MCF 10A (cell line): Measurements from ENCODE around the gene ZNF708. TPM values are rescaled to one million over a fixed set of nuclear protein-coding genes. Genes with fewer than 3 reads are reported as not detected.
"Not testable (repeated sequence)": the region's sequence is repeated elsewhere in the genome, so short reads cannot be mapped to it uniquely, and the experiment has no call there.

Experiments used
- BruUV-seq: library from RNA; stranded (reverse); fragments of 400-500 nt; replicated peaks from 2 replicates; lab custom pipeline; 2021; lab: Mats Ljungman, UMichigan
- CTCF ChIA-PET: fragments of 300-600 bp; sonication (Branson Sonifier 250); formaldehyde crosslinking; extraction: SDS; loops from one replicate; lab custom pipeline; 2021; ENCODE audit warnings: antibody characterized with exemption, inconsistent platforms; lab: Yijun Ruan, JAX
- POLR2A ChIA-PET: fragments of 300-600, 350-650 bp; sonication (Branson Sonifier 250); formaldehyde crosslinking; extraction: SDS; loops from one replicate; lab custom pipeline; 2020; ENCODE audit warnings: antibody characterized with exemption, inconsistent platforms; lab: Yijun Ruan, JAX
- DNase-seq: peaks from one replicate; pipeline ENCODE4 v3.0.0-alpha.2; 2018; ENCODE audit not compliant: unreplicated experiment
- H3K27ac Mint-ChIP-seq: one replicate; pipeline ENCODE4 v1.8.0; 2022; ENCODE audit warnings: mild to moderate bottlenecking, low read depth, mixed read lengths; ENCODE audit not compliant: unreplicated experiment
- H3K27me3 Mint-ChIP-seq: one replicate; pipeline ENCODE4 v1.8.0; 2022; ENCODE audit warnings: mixed read lengths; ENCODE audit not compliant: insufficient read depth, unreplicated experiment
- H3K36me3 Mint-ChIP-seq: one replicate; pipeline ENCODE4 v1.8.0; 2022; ENCODE audit warnings: mild to moderate bottlenecking, moderate library complexity, mixed read lengths; ENCODE audit not compliant: insufficient read depth, unreplicated experiment
- H3K4me1 Mint-ChIP-seq: one replicate; pipeline ENCODE4 v1.8.0; 2022; ENCODE audit warnings: mixed read lengths; ENCODE audit not compliant: insufficient read depth, unreplicated experiment
- H3K4me3 Mint-ChIP-seq: one replicate; pipeline ENCODE4 v1.8.0; 2022; ENCODE audit warnings: mild to moderate bottlenecking, moderate library complexity, mixed read lengths; ENCODE audit not compliant: unreplicated experiment
- H3K9me3 Mint-ChIP-seq: one replicate; pipeline ENCODE4 v1.8.0; 2022; ENCODE audit warnings: mixed read lengths; ENCODE audit not compliant: unreplicated experiment
- intact Hi-C: fragments of 100-400 bp; cut with micrococcal nuclease; formaldehyde crosslinking; loops from 2 replicates; pipeline ENCODE4 v1.14.1; 2022
- total RNA-seq: library from RNA; stranded (reverse); gene quantifications from 2 replicates; pipeline ENCODE4 v1.2.3, GENCODE V29; 2022
- TF ChIP-seq, protein P1 (sequence below): fragments of 200-600 bp; IDR thresholded peaks from one replicate; pipeline ENCODE4 v1.8.0; 2022; ENCODE audit warnings: antibody characterized with exemption, mild to moderate bottlenecking; ENCODE audit not compliant: unreplicated experiment

ZNF708 gene
- total RNA-seq, 1 experiment from 2014 or later: 5.3 TPM

DNA sequence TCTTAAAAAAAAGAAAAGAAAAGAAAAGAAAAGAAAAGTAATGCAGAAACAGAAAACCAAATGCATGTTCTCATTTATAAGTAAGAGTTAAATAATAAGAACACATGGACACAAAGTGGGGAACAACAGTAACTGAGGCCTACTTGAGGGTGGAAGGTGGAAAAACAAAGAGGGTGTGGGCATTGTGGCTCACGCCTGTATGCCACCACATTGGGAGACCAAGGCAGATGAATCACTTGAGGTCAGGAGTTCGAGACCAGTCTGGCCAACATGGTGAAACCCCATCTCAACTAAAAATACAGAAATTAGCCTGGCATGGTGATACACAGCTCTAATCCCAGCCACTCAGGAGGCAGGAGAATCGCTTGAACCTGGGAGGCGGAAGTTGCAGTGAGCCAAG, 8.1 kb downstream of the ZNF708 start:
- H3K9me3 Mint-ChIP-seq: peaks cover 9% of the 10 kb centered on the region
- TF ChIP-seq, protein P1, sequence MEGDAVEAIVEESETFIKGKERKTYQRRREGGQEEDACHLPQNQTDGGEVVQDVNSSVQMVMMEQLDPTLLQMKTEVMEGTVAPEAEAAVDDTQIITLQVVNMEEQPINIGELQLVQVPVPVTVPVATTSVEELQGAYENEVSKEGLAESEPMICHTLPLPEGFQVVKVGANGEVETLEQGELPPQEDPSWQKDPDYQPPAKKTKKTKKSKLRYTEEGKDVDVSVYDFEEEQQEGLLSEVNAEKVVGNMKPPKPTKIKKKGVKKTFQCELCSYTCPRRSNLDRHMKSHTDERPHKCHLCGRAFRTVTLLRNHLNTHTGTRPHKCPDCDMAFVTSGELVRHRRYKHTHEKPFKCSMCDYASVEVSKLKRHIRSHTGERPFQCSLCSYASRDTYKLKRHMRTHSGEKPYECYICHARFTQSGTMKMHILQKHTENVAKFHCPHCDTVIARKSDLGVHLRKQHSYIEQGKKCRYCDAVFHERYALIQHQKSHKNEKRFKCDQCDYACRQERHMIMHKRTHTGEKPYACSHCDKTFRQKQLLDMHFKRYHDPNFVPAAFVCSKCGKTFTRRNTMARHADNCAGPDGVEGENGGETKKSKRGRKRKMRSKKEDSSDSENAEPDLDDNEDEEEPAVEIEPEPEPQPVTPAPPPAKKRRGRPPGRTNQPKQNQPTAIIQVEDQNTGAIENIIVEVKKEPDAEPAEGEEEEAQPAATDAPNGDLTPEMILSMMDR: no peak
- H3K4me1 Mint-ChIP-seq: no peaks in the 10 kb centered on the region
- no peak for DNase-seq
- POLR2A ChIA-PET: no interaction called here
- H3K27ac Mint-ChIP-seq: no peak overlapping the region
- CTCF ChIA-PET: no interaction called here
- BruUV-seq: no TSS peak
- peaks cover 23% of the 10 kb centered on the region for H3K36me3 Mint-ChIP-seq
- no peaks in the 10 kb centered on the region for H3K27me3 Mint-ChIP-seq
- intact Hi-C loops: no loop called here
- H3K4me3 Mint-ChIP-seq: no peak overlapping the region

DNA sequence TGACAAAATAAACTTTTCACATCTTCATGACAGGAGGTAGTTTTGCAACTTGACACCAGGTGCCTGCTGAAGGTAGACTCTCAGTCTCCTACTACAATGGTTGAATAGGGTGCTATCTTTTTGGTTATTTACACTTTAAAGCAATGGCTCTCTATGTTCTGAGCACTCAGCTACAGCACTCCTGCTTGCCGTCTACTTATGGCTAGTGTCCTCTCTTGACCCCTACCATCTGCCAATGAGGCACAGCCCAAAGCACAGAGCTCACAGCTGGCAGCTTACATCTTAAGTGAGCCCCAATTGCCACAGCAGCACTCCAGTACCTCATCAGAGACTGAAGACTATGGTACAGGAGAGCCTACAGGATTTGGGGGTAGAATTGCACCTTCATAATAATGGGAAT, 11.4 kb downstream of the ZNF708 start:
- TF ChIP-seq, protein P1: no peak
- Mint-ChIP-seq H3K4me1 (no peaks in the 10 kb centered on the region), H3K27ac (no peak overlapping the region), H3K36me3 (peaks cover 6% of the 10 kb centered on the region), H3K27me3 (no peaks in the 10 kb centered on the region), H3K9me3 (peaks cover 9% of the 10 kb centered on the region), H3K4me3 (no peak overlapping the region)
- intact Hi-C loops: no loop called here
- no TSS peak for BruUV-seq
- ChIA-PET POLR2A (interaction anchor here (0.8 to 1.6 kb wide), 3 partner anchors 11 to 12 kb away, joined by 3 to 4 read pairs (median 3); partner anchors contain the start of gene ZNF708), CTCF (interaction anchor here (0.6 kb wide), 1 partner anchor 49 kb away, joined by 3 read pairs; no protein-coding TSS in a partner anchor)
- no peak for DNase-seq

DNA sequence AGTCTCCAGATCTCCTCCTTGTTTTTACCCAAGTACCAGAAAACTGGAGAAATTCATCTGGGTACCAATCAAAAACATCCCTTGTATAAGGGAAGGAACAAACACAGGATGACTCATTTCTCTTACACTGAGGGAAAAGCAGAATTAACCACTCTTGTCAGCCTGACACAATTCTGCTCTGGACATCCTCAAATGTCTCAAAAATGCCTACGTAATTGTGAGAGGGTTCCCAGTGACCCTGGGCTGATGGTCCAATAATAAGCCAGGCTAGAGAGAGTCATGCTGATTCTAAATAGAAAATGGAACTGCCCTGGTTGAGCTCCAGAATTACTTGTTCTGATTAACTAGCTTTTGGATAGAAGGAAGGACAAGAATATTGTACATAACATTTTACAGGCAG, 14.5 kb downstream of the ZNF708 start:
- Mint-ChIP-seq H3K27me3 (no peaks in the 10 kb centered on the region), H3K9me3 (no peaks in the 10 kb centered on the region), H3K36me3 (peaks cover 14% of the 10 kb centered on the region), H3K4me1 (no peaks in the 10 kb centered on the region), H3K4me3 (no peak overlapping the region), H3K27ac (no peak overlapping the region)
- intact Hi-C loops: no loop called here
- no TSS peak for BruUV-seq
- DNase-seq: no peak
- POLR2A ChIA-PET: interaction anchor here (0.7 to 1.6 kb wide), 2 partner anchors 14 to 1725 kb away, joined by 3 to 7 read pairs; partner anchors contain the start of gene ZNF708
- TF ChIP-seq, protein P1: no peak
- CTCF ChIA-PET: interaction anchor here (1.0 kb wide), 1 partner anchor 9 kb away, joined by 3 read pairs; no protein-coding TSS in a partner anchor

- H3K9me3 Mint-ChIP-seq, BruUV-seq, DNase-seq, H3K4me3 Mint-ChIP-seq, POLR2A ChIA-PET, H3K4me1 Mint-ChIP-seq, H3K27ac Mint-ChIP-seq, CTCF ChIA-PET, intact Hi-C loops, H3K27me3 Mint-ChIP-seq: not testable (repeated sequence)
- peaks cover 27% of the 10 kb centered on the region for H3K36me3 Mint-ChIP-seq
These were observed 16.4 kb downstream of the ZNF708 start for GRCh38 chr19:21312807-21313206.
